Activated T-helper 9 cell treated with anti-CD3 and anti-CD28 coated beads, Interleukin-2, amount 50 U/mL, for 16 hours (primary cell): Measurements from ENCODE around the gene SLC15A3.

Source experiments
- DNase-seq: peaks from one replicate; pipeline ENCODE4 v3.0.0-alpha.2; 2020; ENCODE audit warnings: low read depth

Gene SLC15A3

DNA sequence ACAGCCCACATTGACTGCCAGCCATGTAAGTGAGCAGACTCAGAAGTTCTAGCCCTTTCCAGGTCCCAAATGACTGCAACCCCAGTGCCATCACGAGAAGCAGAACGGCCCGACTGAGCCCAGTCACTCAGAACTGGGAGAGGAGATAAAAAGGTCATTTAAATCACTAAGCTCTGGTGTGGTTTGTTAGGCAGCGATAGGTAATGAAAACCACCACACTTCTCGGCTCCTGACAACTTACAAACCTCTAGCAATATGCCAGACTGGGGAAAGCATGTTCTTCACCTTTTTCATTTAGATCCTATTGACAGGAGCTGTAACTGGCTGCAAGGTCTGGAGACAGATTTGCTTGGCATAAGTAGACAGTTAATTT lies 6.7 kb downstream of the SLC15A3 start:
- no peak for DNase-seq

DNA sequence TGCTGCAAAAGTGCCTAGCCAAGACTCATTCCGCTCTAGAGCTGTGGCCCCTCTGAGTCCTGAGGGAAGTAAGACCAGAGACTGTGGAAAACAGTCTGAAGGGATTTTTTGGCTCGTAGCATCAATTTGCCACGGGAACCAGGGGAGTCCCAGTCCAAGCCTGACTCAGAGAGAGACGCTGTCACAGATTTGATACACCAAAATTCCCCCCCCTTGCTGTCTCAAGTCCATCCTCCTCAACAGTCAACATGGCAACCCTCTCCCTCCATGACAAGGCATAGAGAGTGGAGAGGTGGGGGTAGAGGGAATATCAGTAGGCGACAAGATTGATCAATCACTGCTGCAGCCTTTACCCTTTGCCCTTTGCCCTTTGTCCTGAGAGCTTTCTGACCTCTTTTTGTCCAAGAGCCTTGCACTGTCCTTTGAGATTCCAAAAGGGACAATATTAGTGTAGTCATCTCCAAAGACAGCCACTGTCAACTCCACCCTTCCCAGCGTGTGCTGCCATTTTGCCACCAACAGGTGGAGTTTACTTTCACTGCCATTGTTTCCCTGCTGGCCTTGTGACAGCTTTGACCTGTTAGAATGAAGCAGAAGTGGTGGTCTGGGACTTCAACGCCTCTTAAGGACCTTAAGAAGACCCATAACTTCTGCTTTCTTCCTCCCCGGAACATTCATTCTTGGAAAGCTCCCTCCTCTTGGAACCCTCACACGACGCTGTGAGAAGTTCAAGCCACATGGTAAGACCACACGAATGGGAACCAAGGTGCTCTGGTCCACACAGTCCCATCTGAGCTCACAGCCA lies 7.3 kb downstream of the SLC15A3 start:
- DNase-seq, result no peak

DNA sequence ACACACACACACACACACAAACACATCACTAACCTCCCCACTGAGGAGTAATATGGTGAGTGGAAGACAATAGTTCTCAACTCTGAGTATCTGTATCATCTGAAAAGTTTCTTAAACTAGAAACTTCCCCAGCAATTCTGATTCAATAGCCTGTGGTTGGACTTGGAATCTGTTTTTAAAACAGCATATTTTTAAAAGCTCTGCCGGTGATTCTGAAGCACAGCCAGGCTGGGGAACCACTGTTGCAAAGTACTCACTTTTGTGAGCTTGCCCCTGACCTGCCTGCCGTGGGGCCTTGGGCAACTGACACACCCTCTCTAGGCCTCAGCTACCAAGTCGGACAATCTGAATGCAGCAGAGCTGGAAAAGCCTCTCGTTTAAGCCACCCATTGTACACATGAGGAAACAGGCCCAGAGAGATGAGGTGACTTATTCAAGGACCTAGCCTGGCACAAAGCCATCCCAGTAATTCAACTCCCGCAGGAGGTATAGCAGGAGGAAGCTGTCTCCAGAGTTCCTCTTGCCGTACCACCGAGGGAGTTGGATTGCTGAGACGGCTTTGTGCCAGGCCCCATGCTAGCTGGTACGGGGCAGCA lies 8.9 kb downstream of the SLC15A3 start:
- no peak for DNase-seq

- DNase-seq, result no peak
These were observed 9.8 kb downstream of the SLC15A3 start for GRCh38 chr11:60942219-60942618.

DNA sequence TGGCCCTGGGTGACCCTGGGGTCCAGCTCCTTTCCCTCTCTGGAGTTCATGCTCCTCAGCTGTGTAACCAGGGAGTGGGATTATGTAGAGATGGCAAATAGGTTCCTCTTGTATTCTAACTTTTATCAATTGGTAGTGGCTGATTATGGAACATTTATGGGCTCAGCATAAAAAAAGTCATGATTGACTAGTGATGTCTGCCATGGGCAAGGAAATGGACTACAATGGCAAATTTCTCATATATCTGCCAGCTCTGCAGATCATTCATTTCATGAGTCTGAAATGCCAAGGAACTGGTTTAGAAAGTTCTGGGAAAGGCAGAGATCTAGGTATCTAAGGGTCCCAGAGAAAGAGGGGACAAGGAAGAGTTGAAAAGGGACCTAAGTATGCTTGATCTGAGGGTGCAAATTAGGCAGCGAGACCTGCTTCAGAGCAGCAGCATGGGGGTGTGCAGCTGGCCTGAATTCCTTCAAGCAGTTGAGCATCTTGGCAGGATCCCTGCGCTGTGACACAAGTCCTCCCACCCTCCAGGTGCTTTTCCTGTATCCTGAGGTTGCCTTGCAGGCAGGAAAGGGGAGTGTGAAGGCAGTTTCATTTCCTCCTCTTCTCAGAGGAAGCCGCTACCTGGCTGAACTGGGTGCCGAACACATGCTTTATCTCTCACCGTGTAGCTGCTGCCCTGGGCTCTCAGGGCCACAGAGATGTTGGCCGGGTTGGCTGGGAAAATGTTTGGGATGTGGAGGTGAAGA lies 10.4 kb downstream of the SLC15A3 start:
- DNase-seq, result no peak

GRCh38 chr11:60939855-60940254 lies 12.1 kb downstream of the SLC15A3 start:
- no peak for DNase-seq

DNA sequence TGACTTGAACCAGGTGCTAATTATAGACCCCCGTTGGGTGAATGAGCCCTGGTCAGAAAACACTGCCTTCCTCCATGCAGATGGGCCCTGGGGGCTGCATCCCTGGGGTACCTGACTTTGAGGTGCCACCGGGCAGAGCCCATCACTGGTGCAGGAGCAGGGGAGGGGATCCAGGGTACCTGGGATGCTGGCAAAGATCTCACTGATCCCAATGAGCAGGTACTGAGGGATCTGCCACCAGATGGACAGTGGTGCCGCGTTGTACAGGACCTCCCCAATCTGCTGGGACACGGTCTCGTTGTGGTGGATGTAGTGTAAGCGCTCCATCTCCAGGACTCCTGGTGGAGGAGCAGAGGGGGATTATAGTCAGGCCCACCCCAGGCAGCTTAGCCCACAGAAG lies 12.7 kb downstream of the SLC15A3 start:
- DNase-seq, result no peak

- DNase-seq, result no peak
These were observed 13.5 kb downstream of the SLC15A3 start for GRCh38 chr11:60938500-60938899.

- no peak for DNase-seq
These were observed 14.2 kb downstream of the SLC15A3 start for GRCh38 chr11:60937811-60938210.

- DNase-seq, result no peak
These were observed 14.8 kb downstream of the SLC15A3 start for GRCh38 chr11:60937144-60937527.

- DNase-seq, result no peak
These were observed 15.4 kb downstream of the SLC15A3 start for GRCh38 chr11:60936467-60937143.

GRCh38 chr11:60935676-60936442 lies 16.1 kb downstream of the SLC15A3 start:
- DNase-seq, result no peak

GRCh38 chr11:60934790-60935605 lies 17.0 kb downstream of the SLC15A3 start:
- DNase-seq, result no peak

GRCh38 chr11:60934124-60934789 lies 17.7 kb downstream of the SLC15A3 start:
- DNase-seq, result no peak

- no peak for DNase-seq
These were observed 18.4 kb downstream of the SLC15A3 start for GRCh38 chr11:60933416-60934123.

GRCh38 chr11:60932605-60933356 lies 19.2 kb downstream of the SLC15A3 start:
- no peak for DNase-seq

DNA sequence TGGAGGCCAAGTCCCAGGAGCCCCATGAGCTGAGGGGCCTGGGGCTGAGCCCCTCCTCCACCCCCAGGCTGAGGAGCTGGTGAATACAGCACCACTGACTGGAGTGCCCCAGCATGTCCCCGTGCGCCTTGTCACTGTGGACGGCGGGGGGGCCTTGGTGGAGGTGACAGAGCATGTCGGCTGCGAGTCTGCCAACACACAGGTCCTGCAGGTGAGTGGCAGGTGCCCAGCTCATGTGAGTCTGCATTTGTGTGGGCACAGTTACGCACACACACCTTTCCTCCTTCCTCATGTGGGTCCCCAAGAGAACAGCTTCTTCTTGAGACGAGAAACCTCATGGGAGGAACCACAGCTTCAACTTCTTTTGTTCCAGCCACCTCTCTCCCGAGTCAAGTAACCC lies 20.1 kb downstream of the SLC15A3 start:
- no peak for DNase-seq

- DNase-seq, result no peak
These were observed 21.6 kb downstream of the SLC15A3 start for GRCh38 chr11:60930394-60930793.

- no peak for DNase-seq
These were observed 22.2 kb downstream of the SLC15A3 start for GRCh38 chr11:60929764-60930163.
